ENCODE results near the gene HRH2.
"Not testable (repeated sequence)": the region's sequence is repeated elsewhere in the genome, so short reads cannot be mapped to it uniquely, and the experiment has no call there.

Gene HRH2

GRCh38 chr5:175629793-175630192, 28.1 kb upstream of the HRH2 start:
- DNase-seq (ENCODE audit: low read depth, low spot score): no peak

GRCh38 chr5:175635854-175636584, 21.9 kb upstream of the HRH2 start:
- DNase-seq (ENCODE audit: low read depth, low spot score): no peak
- H3K4me3 ChIP-seq: no peak overlapping the region
- no peak overlapping the region for H3K27ac ChIP-seq
- TF ChIP-seq POLR2AphosphoS5 (IDR thresholded peaks at IDR 0.05; ENCODE audit: borderline replicate concordance, low read depth, low read length): no peak
- TF ChIP-seq EZH2 (IDR thresholded peaks at IDR 0.05): no peak
- no peak for TF ChIP-seq FOXP2 (optimal IDR thresholded peaks at IDR 0.05; ENCODE audit: control extremely low read depth, extremely low read length, insufficient read depth)
- no peak overlapping the region for H3K9ac ChIP-seq (ENCODE audit: insufficient read length)
- H3K36me3 ChIP-seq (ENCODE audit: insufficient read depth, low read length): no peaks in the 10 kb centered on the region
- H3K9me3 ChIP-seq (ENCODE audit: low read depth, low read length): no peaks in the 10 kb centered on the region

More at GRCh38 chr5:175629793-175630192, 28.1 kb upstream of the HRH2 start:
- no peak overlapping the region for H3K9ac ChIP-seq (ENCODE audit: insufficient read length)
- no peak overlapping the region for H3K27ac ChIP-seq
- no peak overlapping the region for H3K4me3 ChIP-seq
- H3K9me3 ChIP-seq (ENCODE audit: low read depth, low read length): no peaks in the 10 kb centered on the region
- no peak for TF ChIP-seq POLR2AphosphoS5 (IDR thresholded peaks at IDR 0.05; ENCODE audit: borderline replicate concordance, low read depth, low read length)
- no peak for TF ChIP-seq EZH2 (IDR thresholded peaks at IDR 0.05)
- TF ChIP-seq FOXP2 (optimal IDR thresholded peaks at IDR 0.05; ENCODE audit: control extremely low read depth, extremely low read length, insufficient read depth): no peak
- H3K36me3 ChIP-seq (ENCODE audit: insufficient read depth, low read length): no peaks in the 10 kb centered on the region

GRCh38 chr5:175638305-175638704, 19.6 kb upstream of the HRH2 start:
- Histone ChIP-seq H3K4me3 (no peak overlapping the region), H3K9ac (ENCODE audit: insufficient read length) (no peak overlapping the region), H3K9me3 (ENCODE audit: low read depth, low read length) (no peaks in the 10 kb centered on the region), H3K36me3 (ENCODE audit: insufficient read depth, low read length) (no peaks in the 10 kb centered on the region), H3K27ac (no peak overlapping the region)
- TF ChIP-seq EZH2 (IDR thresholded peaks at IDR 0.05) (no peak), POLR2AphosphoS5 (IDR thresholded peaks at IDR 0.05; ENCODE audit: borderline replicate concordance, low read depth, low read length) (no peak), FOXP2 (optimal IDR thresholded peaks at IDR 0.05; ENCODE audit: control extremely low read depth, extremely low read length, insufficient read depth) (no peak)
- no peak for DNase-seq (ENCODE audit: low read depth, low spot score)

GRCh38 chr5:175640106-175640775, 17.6 kb upstream of the HRH2 start:
- Histone ChIP-seq H3K9me3 (ENCODE audit: low read depth, low read length) (no peaks in the 10 kb centered on the region), H3K9ac (ENCODE audit: insufficient read length) (no peak overlapping the region), H3K27ac (no peak overlapping the region), H3K4me3 (no peak overlapping the region), H3K36me3 (ENCODE audit: insufficient read depth, low read length) (no peaks in the 10 kb centered on the region)
- TF ChIP-seq FOXP2 (optimal IDR thresholded peaks at IDR 0.05; ENCODE audit: control extremely low read depth, extremely low read length, insufficient read depth) (no peak), POLR2AphosphoS5 (IDR thresholded peaks at IDR 0.05; ENCODE audit: borderline replicate concordance, low read depth, low read length) (no peak), EZH2 (IDR thresholded peaks at IDR 0.05) (no peak)
- no peak for DNase-seq (ENCODE audit: low read depth, low spot score)

DNA sequence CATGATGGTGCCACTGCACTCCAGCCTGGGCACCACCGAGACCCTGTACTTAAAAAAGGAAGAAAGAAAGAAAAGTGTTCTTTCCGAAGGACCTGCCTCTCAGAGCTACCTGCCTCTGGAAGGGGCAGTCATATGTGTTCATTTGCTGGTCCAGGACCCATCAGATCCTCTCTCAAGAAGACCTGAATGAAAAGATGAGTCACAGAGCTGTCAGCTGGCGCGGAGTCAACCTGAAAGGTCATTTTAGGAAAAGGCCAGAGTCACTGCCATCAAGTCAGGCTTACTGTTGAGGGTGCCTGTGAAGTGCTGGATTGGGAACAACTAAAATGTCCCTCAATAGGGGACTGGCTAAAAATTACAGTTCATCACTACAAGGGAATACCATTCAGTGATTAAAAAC, 14.9 kb upstream of the HRH2 start:
- Histone ChIP-seq H3K36me3 (ENCODE audit: insufficient read depth, low read length) (no peaks in the 10 kb centered on the region), H3K4me3 (no peak overlapping the region), H3K27ac (no peak overlapping the region), H3K9me3 (ENCODE audit: low read depth, low read length) (no peaks in the 10 kb centered on the region), H3K9ac (ENCODE audit: insufficient read length) (no peak overlapping the region)
- DNase-seq (ENCODE audit: low read depth, low spot score): no peak
- TF ChIP-seq FOXP2 (optimal IDR thresholded peaks at IDR 0.05; ENCODE audit: control extremely low read depth, extremely low read length, insufficient read depth): no peak
- no peak for TF ChIP-seq EZH2 (IDR thresholded peaks at IDR 0.05)
- no peak for TF ChIP-seq POLR2AphosphoS5 (IDR thresholded peaks at IDR 0.05; ENCODE audit: borderline replicate concordance, low read depth, low read length)

- Histone ChIP-seq H3K4me3 (no peak overlapping the region), H3K27ac (no peak overlapping the region), H3K9me3 (ENCODE audit: low read depth, low read length) (no peaks in the 10 kb centered on the region), H3K9ac (ENCODE audit: insufficient read length) (no peak overlapping the region), H3K36me3 (ENCODE audit: insufficient read depth, low read length) (no peaks in the 10 kb centered on the region)
- no peak for DNase-seq (ENCODE audit: low read depth, low spot score)
- TF ChIP-seq FOXP2 (optimal IDR thresholded peaks at IDR 0.05; ENCODE audit: control extremely low read depth, extremely low read length, insufficient read depth) (no peak), EZH2 (IDR thresholded peaks at IDR 0.05) (no peak), POLR2AphosphoS5 (IDR thresholded peaks at IDR 0.05; ENCODE audit: borderline replicate concordance, low read depth, low read length) (no peak)
Observed at GRCh38 chr5:175646251-175646650, 11.6 kb upstream of the HRH2 start.

- no peak overlapping the region for H3K9ac ChIP-seq (ENCODE audit: insufficient read length)
- H3K36me3 ChIP-seq (ENCODE audit: insufficient read depth, low read length): no peaks in the 10 kb centered on the region
- H3K4me3 ChIP-seq: no peak overlapping the region
- no peaks in the 10 kb centered on the region for H3K9me3 ChIP-seq (ENCODE audit: low read depth, low read length)
- H3K27ac ChIP-seq: no peak overlapping the region
- DNase-seq (ENCODE audit: low read depth, low spot score): no peak
- no peak for TF ChIP-seq EZH2 (IDR thresholded peaks at IDR 0.05)
- no peak for TF ChIP-seq POLR2AphosphoS5 (IDR thresholded peaks at IDR 0.05; ENCODE audit: borderline replicate concordance, low read depth, low read length)
- TF ChIP-seq FOXP2 (optimal IDR thresholded peaks at IDR 0.05; ENCODE audit: control extremely low read depth, extremely low read length, insufficient read depth): no peak
Observed at GRCh38 chr5:175649967-175650366, 7.9 kb upstream of the HRH2 start.

DNA sequence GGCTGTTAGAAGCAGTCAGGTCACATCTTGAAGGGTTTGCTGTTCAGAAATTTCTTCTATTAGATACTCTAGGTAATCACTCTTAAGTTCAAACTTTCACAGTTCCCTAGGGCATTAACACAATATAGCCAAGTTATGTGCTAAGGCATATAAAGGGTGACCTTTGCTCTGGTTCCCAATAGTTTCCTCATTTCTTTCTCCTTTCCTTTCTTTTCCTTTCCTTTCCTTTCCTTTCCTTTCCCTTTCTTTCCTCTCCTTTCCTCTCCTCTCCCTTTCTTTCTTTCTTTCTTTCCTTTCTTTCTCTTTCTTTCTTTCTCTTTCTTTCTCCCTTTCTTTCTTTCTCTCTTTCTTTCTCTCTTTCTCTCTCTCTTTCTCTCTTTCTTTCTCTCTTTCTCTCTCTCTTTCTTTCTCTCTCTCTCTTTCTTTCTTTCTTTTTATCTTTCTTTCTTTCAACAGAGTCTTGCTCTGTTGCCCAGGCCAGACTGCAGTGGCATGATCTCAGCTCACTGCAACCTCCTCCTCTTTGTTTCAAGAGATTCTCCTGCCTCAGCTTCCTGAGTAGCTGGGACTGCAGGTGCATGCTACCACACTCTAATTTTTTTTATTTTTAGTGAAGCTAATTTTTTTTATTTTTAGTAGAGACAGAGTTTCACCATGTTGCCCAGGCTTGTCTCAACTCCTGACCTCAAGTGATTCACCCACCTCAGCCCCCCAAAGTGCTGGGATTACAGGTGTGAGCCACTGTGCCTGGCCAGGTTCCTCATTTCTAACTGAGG, 7.3 kb upstream of the HRH2 start:
- not testable (repeated sequence) for H3K9me3 ChIP-seq (ENCODE audit: low read depth, low read length); H3K9ac ChIP-seq (ENCODE audit: insufficient read length); H3K4me3 ChIP-seq; H3K27ac ChIP-seq; DNase-seq (ENCODE audit: low read depth, low spot score); H3K36me3 ChIP-seq (ENCODE audit: insufficient read depth, low read length)

Data from SK-N-MC (cell line).